GM21528 (cell line): ENCODE data around the gene JPH3.

ENCODE experiments used
- ATAC-seq: cut with Tn5 transposase; IDR thresholded peaks from one replicate; pipeline ENCODE4 v1.9.1; 2021; ENCODE audit warnings: mild to moderate bottlenecking, moderate library complexity; ENCODE audit not compliant: unreplicated experiment, low FRiP score

The JPH3 gene

GRCh38 chr16:87602001-87602775 lies at the start of gene JPH3:
JPH3 (plus strand) TSS chr16:87602508; CDS start chr16:87603147, 639 bp downstream.
- no peak for ATAC-seq

- ATAC-seq: no peak
Observed at GRCh38 chr16:87552772-87553573, 49.3 kb upstream of the JPH3 start.

GRCh38 chr16:87554754-87555427 lies 47.4 kb upstream of the JPH3 start:
- ATAC-seq: no peak

- no peak for ATAC-seq
Observed at GRCh38 chr16:87555647-87556046, 46.7 kb upstream of the JPH3 start.

GRCh38 chr16:87556941-87557459 lies 45.3 kb upstream of the JPH3 start:
- no peak for ATAC-seq

GRCh38 chr16:87558682-87559081 lies 43.6 kb upstream of the JPH3 start:
- ATAC-seq: no peak

GRCh38 chr16:87559945-87560344 lies 42.4 kb upstream of the JPH3 start:
- no peak for ATAC-seq

- ATAC-seq: no peak
Observed at GRCh38 chr16:87560428-87561199, 41.7 kb upstream of the JPH3 start.

GRCh38 chr16:87561200-87562105 lies 40.9 kb upstream of the JPH3 start:
- no peak for ATAC-seq

GRCh38 chr16:87562201-87562600 lies 40.1 kb upstream of the JPH3 start:
- no peak for ATAC-seq

GRCh38 chr16:87563022-87563421 lies 39.3 kb upstream of the JPH3 start:
- no peak for ATAC-seq

GRCh38 chr16:87563714-87564523 lies 38.4 kb upstream of the JPH3 start:
- ATAC-seq: no peak

- ATAC-seq: no peak
Observed at GRCh38 chr16:87564524-87564778, 37.9 kb upstream of the JPH3 start.

- no peak for ATAC-seq
Observed at GRCh38 chr16:87569601-87570571, 32.4 kb upstream of the JPH3 start.

- no peak for ATAC-seq
Observed at GRCh38 chr16:87570572-87570937, 31.8 kb upstream of the JPH3 start.

- no peak for ATAC-seq
Observed at GRCh38 chr16:87570938-87571867, 31.1 kb upstream of the JPH3 start.

- ATAC-seq: no peak
Observed at GRCh38 chr16:87571868-87572244, 30.5 kb upstream of the JPH3 start.
